Neural cell (in vitro differentiated cells): Measurements from ENCODE around the gene ANGPTL2. TPM values are rescaled to one million over a fixed set of nuclear protein-coding genes. Genes with fewer than 3 reads are reported as not detected.

ENCODE experiments used
- H2AFZ ChIP-seq: fragments of 200-600, 300-800 bp; sonication (generic), shearing (Covaris generic); 2 replicates; pipeline ENCODE4 v1.6.0; 2014; ENCODE audit warnings: low read depth, mild to moderate bottlenecking, antibody characterized with exemption, low read length, moderate library complexity
- H3F3A ChIP-seq: fragments of 200-600 bp; shearing (Covaris generic); 2 replicates; pipeline ENCODE4 v1.6.1; 2016; ENCODE audit warnings: mild to moderate bottlenecking, moderate library complexity, mixed read lengths, antibody characterized with exemption, low read length; ENCODE audit not compliant: insufficient read depth, poor library complexity, severe bottlenecking
- H3K27ac ChIP-seq: fragments of 200-600, 300-800 bp; sonication (generic), shearing (Covaris generic); 2 replicates; pipeline ENCODE4 v1.5.1; 2014; ENCODE audit warnings: mild to moderate bottlenecking, low read length, moderate library complexity
- H3K27me3 ChIP-seq: fragments of 300-800, 200-600 bp; sonication (generic), shearing (Covaris generic); 2 replicates; pipeline ENCODE4 v1.6.0; 2014; ENCODE audit warnings: mild to moderate bottlenecking, low read depth, low read length, moderate library complexity; ENCODE audit not compliant: insufficient read depth
- H3K36me3 ChIP-seq: fragments of 300-800, 200-600 bp; sonication (generic), shearing (Covaris generic); 2 replicates; pipeline ENCODE4 v1.5.1; 2014; ENCODE audit warnings: mild to moderate bottlenecking, antibody characterized with exemption, low read length, moderate library complexity; ENCODE audit not compliant: insufficient read depth
- H3K4me2 ChIP-seq: fragments of 300-800, 200-600 bp; sonication (generic), shearing (Covaris generic); 2 replicates; pipeline ENCODE4 v1.6.0; 2014; ENCODE audit warnings: mild to moderate bottlenecking, low read length
- H3K4me3 ChIP-seq: fragments of 300-800, 200-600 bp; sonication (generic), shearing (Covaris generic); 2 replicates; pipeline ENCODE4 v1.5.1; 2014; ENCODE audit warnings: mild to moderate bottlenecking, low read length, moderate library complexity
- H3K79me2 ChIP-seq: fragments of 200-600 bp; shearing (Covaris generic); replicated peaks from 2 replicates; pipeline ENCODE4 v1.6.0; 2014; ENCODE audit warnings: mild to moderate bottlenecking, low read length, moderate library complexity; ENCODE audit not compliant: insufficient read depth
- H3K9ac ChIP-seq: fragments of 300-800, 200-600 bp; sonication (generic), shearing (Covaris generic); 2 replicates; pipeline ENCODE4 v1.6.1; 2016; ENCODE audit warnings: mild to moderate bottlenecking, low read length, mixed read lengths
- H3K9me2 ChIP-seq: fragments of 200-600 bp; shearing (Covaris generic); 2 replicates; pipeline ENCODE4 v1.6.1; 2016; ENCODE audit warnings: mild to moderate bottlenecking, low read length, mixed read lengths; ENCODE audit not compliant: insufficient read depth
- H3K9me3 ChIP-seq: fragments of 200-600, 300-800 bp; sonication (generic), shearing (Covaris generic); 2 replicates; pipeline ENCODE4 v1.6.1; 2016; ENCODE audit warnings: mild to moderate bottlenecking, mixed run types, low read length, moderate library complexity, mixed read lengths
- H4K20me1 ChIP-seq: fragments of 200-600 bp; shearing (Covaris generic); 2 replicates; pipeline ENCODE4 v1.6.1; 2016; ENCODE audit warnings: mild to moderate bottlenecking, mixed run types; ENCODE audit not compliant: insufficient read depth
- EP300 ChIP-seq: fragments of 450-650 bp; conservative IDR thresholded peaks from 2 replicates; pipeline ENCODE4 v1.6.1; 2014; ENCODE audit warnings: antibody characterized with exemption, mild to moderate bottlenecking, moderate library complexity; ENCODE audit not compliant: poor library complexity, severe bottlenecking
- EZH2 ChIP-seq: fragments of 200-600, 300-800 bp; shearing (Covaris generic), sonication (generic); IDR thresholded peaks from 2 replicates; pipeline ENCODE4 v1.6.1; 2014; ENCODE audit warnings: antibody characterized with exemption, low read length, borderline replicate concordance, mild to moderate bottlenecking; ENCODE audit not compliant: insufficient read depth, poor library complexity, severe bottlenecking
- MXI1 ChIP-seq: fragments of 450-650 bp; conservative IDR thresholded peaks from 2 replicates; pipeline ENCODE4 v1.6.1; 2014; ENCODE audit warnings: antibody characterized with exemption, mild to moderate bottlenecking; ENCODE audit not compliant: poor library complexity, severe bottlenecking
- POLR2AphosphoS5 ChIP-seq: IDR thresholded peaks from 2 replicates; pipeline ENCODE4 v1.6.1; 2012
- RAD21 ChIP-seq: fragments of 450-650 bp; conservative IDR thresholded peaks from 2 replicates; pipeline ENCODE4 v1.6.1; 2014; ENCODE audit warnings: antibody characterized with exemption, mild to moderate bottlenecking, moderate library complexity
- REST ChIP-seq: IDR thresholded peaks from 2 replicates; pipeline ENCODE4 v1.6.1; 2012; ENCODE audit warnings: borderline replicate concordance
- SMC3 ChIP-seq: fragments of 450-650 bp; conservative IDR thresholded peaks from 2 replicates; pipeline ENCODE4 v1.6.1; 2014; ENCODE audit warnings: antibody characterized with exemption, mild to moderate bottlenecking, moderate library complexity; ENCODE audit not compliant: poor library complexity
- TAF1 ChIP-seq: IDR thresholded peaks from 2 replicates; pipeline ENCODE4 v1.6.1; 2012; ENCODE audit warnings: low read depth
- polyA plus RNA-seq: library from polyadenylated mRNA; depleted of rRNA; stranded (reverse); fragments of >200 nt; gene quantifications from 2 replicates; pipeline ENCODE4 v1.2.3, GENCODE V29; 2014
- TF ChIP-seq, protein P1 (sequence below): fragments of 450-650 bp; IDR thresholded peaks from 2 replicates; pipeline ENCODE4 v1.5.1; 2014; ENCODE audit warnings: antibody characterized with exemption, mild to moderate bottlenecking, moderate library complexity; ENCODE audit not compliant: poor library complexity, severe bottlenecking

ANGPTL2 gene
- polyA plus RNA-seq, 1 donor from 2014 or later, result not detected

DNA sequence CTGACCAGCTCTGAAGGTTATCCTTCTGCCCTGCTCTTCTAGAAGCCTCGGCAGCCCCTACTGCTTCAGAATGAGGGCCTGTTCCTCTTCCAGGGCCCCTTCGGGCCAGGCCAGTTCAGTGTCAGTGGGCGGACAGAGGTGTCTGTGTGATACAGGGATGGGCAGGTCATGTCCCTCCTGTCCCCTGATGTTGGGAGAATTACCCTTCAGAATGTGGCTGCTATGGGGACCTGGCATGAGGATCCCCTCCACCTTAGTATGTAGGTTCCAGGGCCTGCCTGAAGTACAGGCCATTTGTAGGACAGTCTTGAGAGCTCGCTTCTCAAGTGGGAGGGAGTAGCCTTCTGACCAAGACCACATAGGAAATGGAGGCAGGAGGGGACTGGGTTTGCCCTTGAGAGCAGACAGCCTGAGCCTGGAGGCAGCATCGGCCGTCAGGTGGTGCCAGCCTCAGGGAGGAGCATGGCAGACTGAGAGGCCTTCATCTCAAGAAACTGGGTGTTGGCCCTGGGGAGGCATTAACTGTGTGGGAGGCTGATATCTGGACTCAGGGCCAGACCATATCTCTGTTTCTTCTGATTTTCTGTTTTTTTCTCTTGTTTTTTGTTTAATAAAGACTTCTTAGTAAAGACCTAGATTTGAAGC is 32.0 kb downstream of the ANGPTL2 start (continued):
- TF ChIP-seq, protein P1, sequence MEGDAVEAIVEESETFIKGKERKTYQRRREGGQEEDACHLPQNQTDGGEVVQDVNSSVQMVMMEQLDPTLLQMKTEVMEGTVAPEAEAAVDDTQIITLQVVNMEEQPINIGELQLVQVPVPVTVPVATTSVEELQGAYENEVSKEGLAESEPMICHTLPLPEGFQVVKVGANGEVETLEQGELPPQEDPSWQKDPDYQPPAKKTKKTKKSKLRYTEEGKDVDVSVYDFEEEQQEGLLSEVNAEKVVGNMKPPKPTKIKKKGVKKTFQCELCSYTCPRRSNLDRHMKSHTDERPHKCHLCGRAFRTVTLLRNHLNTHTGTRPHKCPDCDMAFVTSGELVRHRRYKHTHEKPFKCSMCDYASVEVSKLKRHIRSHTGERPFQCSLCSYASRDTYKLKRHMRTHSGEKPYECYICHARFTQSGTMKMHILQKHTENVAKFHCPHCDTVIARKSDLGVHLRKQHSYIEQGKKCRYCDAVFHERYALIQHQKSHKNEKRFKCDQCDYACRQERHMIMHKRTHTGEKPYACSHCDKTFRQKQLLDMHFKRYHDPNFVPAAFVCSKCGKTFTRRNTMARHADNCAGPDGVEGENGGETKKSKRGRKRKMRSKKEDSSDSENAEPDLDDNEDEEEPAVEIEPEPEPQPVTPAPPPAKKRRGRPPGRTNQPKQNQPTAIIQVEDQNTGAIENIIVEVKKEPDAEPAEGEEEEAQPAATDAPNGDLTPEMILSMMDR, result no peak
- TF ChIP-seq RAD21, result no peak

DNA sequence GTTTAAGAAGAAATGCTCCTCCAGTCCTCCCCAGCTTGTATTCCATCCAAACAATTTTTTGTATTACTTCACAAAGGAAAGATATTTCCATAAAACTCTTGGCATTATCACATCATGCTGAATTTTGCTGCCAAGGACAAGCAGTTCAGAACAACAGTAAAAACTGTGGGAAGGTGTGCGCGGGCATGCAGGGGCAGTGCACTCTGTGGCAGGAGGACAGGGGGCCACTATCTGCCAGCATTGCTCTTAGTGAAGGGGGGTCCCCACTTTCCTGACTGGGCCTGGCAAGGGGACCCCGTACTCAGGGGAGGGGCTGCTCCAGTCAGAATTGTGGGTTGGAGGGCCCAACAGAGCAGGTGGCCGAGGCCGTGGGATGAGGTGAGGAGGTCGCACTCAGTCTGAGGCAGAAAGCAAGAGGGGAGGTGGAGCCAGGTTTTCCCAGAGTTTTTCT is 32.8 kb downstream of the ANGPTL2 start:
- H3K4me3 ChIP-seq, result no peak overlapping the region
- no peaks in the 10 kb centered on the region for H3K79me2 ChIP-seq
- H3K9ac ChIP-seq, result no peak overlapping the region
- no peak overlapping the region for H3K27ac ChIP-seq
- no peak overlapping the region for H2AFZ ChIP-seq
- TF ChIP-seq RAD21 (no peak), TAF1 (no peak), MXI1 (no peak), REST (no peak), POLR2AphosphoS5 (no peak), EZH2 (no peak), EP300 (no peak), SMC3 (no peak)
- TF ChIP-seq, protein P1, result no peak
- no peaks in the 10 kb centered on the region for H4K20me1 ChIP-seq
- no peak overlapping the region for H3K4me2 ChIP-seq
- H3F3A ChIP-seq, result no peaks in the 10 kb centered on the region
- H3K27me3 ChIP-seq, result no peaks in the 10 kb centered on the region
- H3K9me3 ChIP-seq, result no peaks in the 10 kb centered on the region
- no peaks in the 10 kb centered on the region for H3K9me2 ChIP-seq
- no peaks in the 10 kb centered on the region for H3K36me3 ChIP-seq
